ENCODE measurements around the gene CACNA1H. TPM values are rescaled to one million over a fixed set of nuclear protein-coding genes. Genes with fewer than 3 reads are reported as not detected.

Gene CACNA1H
- total and polyA plus RNA-seq, 2 of the 8 experiments (the other 6 are each of a cell fraction or from before 2014, with no cell fraction given): 14.0 to 28.7 TPM

GRCh38 chr16:1265090-1265630 lies 112.3 kb downstream of the CACNA1H start:
- Histone ChIP-seq H2BK120ac (replicated peaks; ENCODE audit: low read depth, low read length) (no peak overlapping the region), H2BK12ac (ENCODE audit: low read depth, low read length) (no peak overlapping the region; the same call in 1 of the 2 replicates), H3K14ac (ENCODE audit: insufficient read length) (no peak overlapping the region), H3K4me3 (ENCODE audit: extremely low read depth in 1 of 4, insufficient read depth in 2 of 4, low read depth in 3 of 4, low read length in 4 of 4) (no peak overlapping the region), H4K91ac (replicated peaks; ENCODE audit: insufficient read length, low read length) (peak overlapping the region; percentile 39), H3K79me2 (ENCODE audit: control insufficient read depth in 1 of 2, insufficient read depth in 2 of 2, low read length in 2 of 2) (no peaks in the 10 kb centered on the region), H3K4me1 (replicated peaks in 1 of 4; ENCODE audit: control insufficient read depth in 3 of 4, insufficient read depth in 4 of 4, low read length in 3 of 4) (peaks cover 0 to 2% (median 0%) of the 10 kb centered on the region in 4 experiments; a peak in 2 of 7 replicates), H4K8ac (ENCODE audit: extremely low read depth, insufficient read depth, low read length) (peak overlapping the region; percentile 23; the same call in 1 of the 2 replicates), H2AFZ (ENCODE audit: low read length) (no peak overlapping the region), H3K36me3 (ENCODE audit: control insufficient read depth in 2 of 4, insufficient read depth in 4 of 4, low read length in 3 of 4) (no peaks in the 10 kb centered on the region; a peak in 1 of 8 replicates), H3K27ac (ENCODE audit: low read depth, low read length) (no peak overlapping the region), H3K4ac (replicated peaks; ENCODE audit: insufficient read length, low read depth, low read length) (no peak overlapping the region), H3K9me3 (ENCODE audit: insufficient read depth in 2 of 2, low read depth in 1 of 2, low read length in 1 of 2) (peaks cover 0 to 2% of the 10 kb centered on the region in 2 experiments; a peak in 2 of 4 replicates), H2AK5ac (ENCODE audit: low read depth, low read length) (no peak overlapping the region), H3K27me3 (replicated peaks in 1 of 4; ENCODE audit: control insufficient read depth in 3 of 4, extremely low read depth in 1 of 4, insufficient read depth in 3 of 4, low read length in 3 of 4) (peaks cover 0 to 14% (median 6%) of the 10 kb centered on the region in 4 experiments; a peak in 4 of 7 replicates), H3K18ac (ENCODE audit: extremely low read depth, low read length) (no peak overlapping the region), H2BK20ac (ENCODE audit: low read length) (no peak overlapping the region), H3K4me2 (ENCODE audit: insufficient read depth in 1 of 2, low read depth in 2 of 2, low read length in 2 of 2) (no peak overlapping the region), H3K9ac (replicated peaks in 1 of 4; ENCODE audit: extremely low read depth in 1 of 4, low read depth in 3 of 4, low read length in 3 of 4) (no peak overlapping the region), H3K79me1 (ENCODE audit: low read depth, low read length) (no peaks in the 10 kb centered on the region; the same call in 1 of the 2 replicates), H3K23me2 (ENCODE audit: low read depth, low read length) (peaks cover 3% of the 10 kb centered on the region; the same call in 1 of the 2 replicates), H2BK5ac (ENCODE audit: low read depth, low read length) (0 out of 2 replicates have a peak overlapping the region, but pooled peaks have one; percentile 6), H2BK15ac (ENCODE audit: low read length) (no peak overlapping the region), H3K56ac (replicated peaks; ENCODE audit: insufficient read length, low read depth, low read length) (no peak overlapping the region), H3K23ac (ENCODE audit: insufficient read length) (no peak overlapping the region), H4K20me1 (replicated peaks in 1 of 2; ENCODE audit: control insufficient read depth in 1 of 2, insufficient read depth in 2 of 2, low read length in 2 of 2) (peaks cover 0 to 7% of the 10 kb centered on the region in 2 experiments), H4K5ac (ENCODE audit: insufficient read length, low read depth, low read length) (no peak overlapping the region)
- CTCF ChIA-PET (ENCODE audit: partially characterized antibody): interaction anchor here (0.9 kb wide), 1 partner anchor 37 kb away, joined by 3 read pairs; no protein-coding TSS in a partner anchor
- POLR2A ChIA-PET (ENCODE audit: partially characterized antibody): interaction anchor here (1.0 kb wide), 1 partner anchor 11 kb away, joined by 3 read pairs; no protein-coding TSS in a partner anchor
- no peak for FAIRE-seq
- WGBS, 2 experiments (ENCODE audit: extremely low coverage in 1 of 2, insufficient coverage in 1 of 2, insufficient read length in 1 of 2, insufficient replicate concordance in 2 of 2, low coverage in 1 of 2, low lambda C conversion rate in 2 of 2, missing lambda C conversion rate in 1 of 2): 87% methylated on average over 11 of the region's 13 CpGs; no CpG with 5 or more reads in 1 of the 2 experiments
- DNase-seq (ENCODE audit: low read depth in 1 of 2, low spot score in 2 of 2): no peak
- TF ChIP-seq NANOG (IDR thresholded peaks at IDR 0.05; ENCODE audit: insufficient read depth, low read depth, low read length, poor library complexity, severe bottlenecking) (no peak), TCF12 (IDR thresholded peaks at IDR 0.05; ENCODE audit: low read depth, low read length) (no peak), SP2 (IDR thresholded peaks at IDR 0.05; ENCODE audit: low read length) (no peak), KDM5A (IDR thresholded peaks at IDR 0.05; ENCODE audit: low read length) (no peak), CTCF (IDR thresholded peaks at IDR 0.05; ENCODE audit: control extremely low read depth in 1 of 3, insufficient read depth in 1 of 3, low read depth in 1 of 3, low read length in 3 of 3) (no peak), CEBPB (IDR thresholded peaks at IDR 0.05; ENCODE audit: low read depth, low read length) (no peak), USF2 (IDR thresholded peaks at IDR 0.05; ENCODE audit: low read length) (no peak), HDAC6 (IDR thresholded peaks at IDR 0.05; ENCODE audit: low read depth, low read length) (no peak), SIN3A (conservative IDR thresholded peaks at IDR 0.05 in 1 of 2, IDR thresholded peaks at IDR 0.05 in 1 of 2; ENCODE audit: low read depth in 1 of 2, low read length in 2 of 2) (no peak)
